Fibroblast of pulmonary artery (primary cell): ENCODE results near the gene SDF2L1.

Experiments
- DNase-seq: peaks from one replicate; pipeline ENCODE4 v3.0.0-alpha.2; 2010; ENCODE audit warnings: low read depth
- H3K4me3 ChIP-seq: replicated peaks from 2 replicates; pipeline ENCODE4 v1.5.1; 2011; ENCODE audit warnings: low read depth, mild to moderate bottlenecking, control low read depth, low read length, moderate library complexity
- TF ChIP-seq, protein P1 (sequence below): IDR thresholded peaks from 2 replicates; pipeline ENCODE4 v1.5.1; 2011; ENCODE audit warnings: mild to moderate bottlenecking, control low read depth, low read length, inconsistent platforms; ENCODE audit errors: missing control alignments

Gene SDF2L1

GRCh38 chr22:21629255-21630149 is 12.6 kb upstream of the SDF2L1 start, which contains the start of gene YDJC:
Gene YDJC, minus strand, starts transcription at chr22:21630022. Its CDS starts 8 bp downstream, at chr22:21630014.
- TF ChIP-seq, protein P1, sequence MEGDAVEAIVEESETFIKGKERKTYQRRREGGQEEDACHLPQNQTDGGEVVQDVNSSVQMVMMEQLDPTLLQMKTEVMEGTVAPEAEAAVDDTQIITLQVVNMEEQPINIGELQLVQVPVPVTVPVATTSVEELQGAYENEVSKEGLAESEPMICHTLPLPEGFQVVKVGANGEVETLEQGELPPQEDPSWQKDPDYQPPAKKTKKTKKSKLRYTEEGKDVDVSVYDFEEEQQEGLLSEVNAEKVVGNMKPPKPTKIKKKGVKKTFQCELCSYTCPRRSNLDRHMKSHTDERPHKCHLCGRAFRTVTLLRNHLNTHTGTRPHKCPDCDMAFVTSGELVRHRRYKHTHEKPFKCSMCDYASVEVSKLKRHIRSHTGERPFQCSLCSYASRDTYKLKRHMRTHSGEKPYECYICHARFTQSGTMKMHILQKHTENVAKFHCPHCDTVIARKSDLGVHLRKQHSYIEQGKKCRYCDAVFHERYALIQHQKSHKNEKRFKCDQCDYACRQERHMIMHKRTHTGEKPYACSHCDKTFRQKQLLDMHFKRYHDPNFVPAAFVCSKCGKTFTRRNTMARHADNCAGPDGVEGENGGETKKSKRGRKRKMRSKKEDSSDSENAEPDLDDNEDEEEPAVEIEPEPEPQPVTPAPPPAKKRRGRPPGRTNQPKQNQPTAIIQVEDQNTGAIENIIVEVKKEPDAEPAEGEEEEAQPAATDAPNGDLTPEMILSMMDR, result peak; percentile 46
- peak; percentile 92 for DNase-seq
- peak within 1 kb of the TSS; percentile 87 for H3K4me3 ChIP-seq

DNA sequence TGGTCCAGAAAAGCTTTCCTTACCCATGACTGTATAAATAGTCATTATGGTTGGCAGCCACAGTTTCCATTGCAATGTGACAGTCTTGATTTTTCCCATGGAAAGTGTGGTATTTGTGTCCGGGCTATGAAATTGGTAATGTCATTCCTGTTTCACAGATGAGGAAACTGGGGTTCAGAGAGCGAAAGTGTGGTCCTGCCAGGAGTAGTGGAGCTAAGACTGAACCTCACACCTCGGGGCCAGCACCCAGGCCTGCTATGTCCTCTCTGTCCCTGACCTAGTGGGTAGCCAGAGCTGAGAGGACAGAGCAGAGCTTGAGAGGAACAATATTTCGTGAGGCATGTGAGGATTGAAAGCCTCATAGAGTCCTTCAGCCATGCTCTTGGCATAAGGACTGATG is 11.1 kb upstream of the SDF2L1 start:
- TF ChIP-seq, protein P1, result no peak
- no peak for DNase-seq
- no peak overlapping the region for H3K4me3 ChIP-seq

DNA sequence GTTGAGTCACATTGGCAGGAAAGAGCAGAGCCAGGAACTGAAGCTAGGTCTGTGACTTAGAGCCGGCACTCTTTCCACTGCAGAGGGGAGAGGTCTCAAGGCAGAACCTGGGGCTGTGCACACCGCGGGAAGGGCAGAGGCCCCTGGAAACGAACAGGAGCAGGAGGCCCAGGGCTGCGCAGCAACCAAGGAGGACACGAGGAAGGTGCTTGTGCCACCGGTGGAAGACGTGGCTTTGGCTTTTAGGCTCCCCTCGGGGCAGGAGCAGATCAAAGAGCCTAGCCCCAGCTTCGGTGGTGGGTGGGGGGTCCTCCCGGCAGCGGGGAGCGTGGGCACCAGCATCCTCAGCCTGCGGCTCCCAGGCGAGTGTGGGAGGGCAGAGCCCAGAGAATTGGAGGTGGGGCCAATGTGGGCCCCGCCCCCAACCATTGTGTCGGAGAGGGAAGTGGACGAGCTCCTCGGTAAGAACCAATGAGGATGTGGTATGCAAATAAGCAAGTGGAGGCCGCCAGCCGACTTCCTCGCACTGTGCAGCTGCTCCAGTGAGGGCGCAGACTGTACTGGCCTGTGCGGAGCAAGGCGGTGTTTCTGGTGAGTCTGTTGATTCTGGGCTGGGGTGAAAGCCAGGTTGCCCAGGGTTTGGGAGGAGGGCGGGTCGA is 9.7 kb upstream of the SDF2L1 start, which contains the start of gene CCDC116:
Gene CCDC116 (plus strand): TSS at position 524 of the 659 bp plus-strand sequence. CDS start 422 bp downstream, outside the sequence.
- DNase-seq, result no peak
- H3K4me3 ChIP-seq, result no peak within 1 kb of the TSS
- TF ChIP-seq, protein P1, result no peak

DNA sequence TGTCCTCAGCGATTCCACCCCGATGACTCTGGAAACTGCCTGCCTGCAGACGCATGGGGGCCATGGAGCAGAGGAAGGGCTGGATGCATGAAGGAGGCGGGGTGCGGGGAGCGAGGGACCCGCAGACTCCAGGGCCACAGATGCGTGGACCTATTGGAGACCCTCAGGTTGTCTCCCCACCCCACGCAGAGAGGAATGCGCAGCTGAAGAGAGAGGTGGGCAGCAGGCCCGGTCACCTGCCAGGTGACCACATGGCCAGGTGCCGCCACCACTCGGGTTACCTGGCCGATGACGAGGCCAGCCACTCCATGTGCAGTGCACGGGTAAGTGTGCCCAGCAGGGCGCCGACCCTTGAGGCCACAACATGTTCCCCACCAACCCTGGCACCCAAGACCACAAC is 9.2 kb upstream of the SDF2L1 start:
- TF ChIP-seq, protein P1, result no peak
- DNase-seq, result no peak
- H3K4me3 ChIP-seq, result no peak overlapping the region

DNA sequence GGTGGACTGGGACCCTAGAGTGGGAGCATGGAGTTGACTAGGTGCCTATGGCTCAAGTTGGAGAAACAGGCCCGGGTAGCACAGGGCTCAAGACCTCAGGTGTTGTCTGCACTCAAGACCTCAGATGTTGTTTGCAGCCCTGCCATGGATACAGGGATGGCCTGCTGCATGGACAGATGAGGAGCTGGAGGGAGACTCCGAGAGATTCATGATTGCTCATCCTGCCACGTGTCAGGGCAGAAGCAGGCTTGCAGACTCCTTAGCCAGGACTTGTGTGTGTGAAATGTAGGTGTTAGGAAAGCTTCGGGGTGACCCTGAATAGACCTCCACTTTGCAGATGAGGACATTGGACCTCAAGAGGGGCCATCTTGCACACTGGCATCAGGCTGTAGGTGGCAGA is 8.6 kb upstream of the SDF2L1 start:
- TF ChIP-seq, protein P1, result no peak

GRCh38 chr22:21634081-21634480 is 8.0 kb upstream of the SDF2L1 start:
- TF ChIP-seq, protein P1, result no peak
- H3K4me3 ChIP-seq, result no peak overlapping the region
- DNase-seq, result no peak

More for the DNA sequence above, 8.6 kb upstream of the SDF2L1 start:
- H3K4me3 ChIP-seq, result no peak overlapping the region
- no peak for DNase-seq
